Osteocyte (in vitro differentiated cells): ENCODE results near the gene CCL19. TPM values are rescaled to one million over a fixed set of nuclear protein-coding genes. Genes with fewer than 3 reads are reported as not detected.

ENCODE experiments used
- DNase-seq: peaks from one replicate; pipeline ENCODE4 v3.0.0; 2021; ENCODE audit warnings: mixed read lengths; ENCODE audit not compliant: unreplicated experiment; ENCODE audit errors: extremely low spot score
- H3K27ac Mint-ChIP-seq: one replicate; pipeline ENCODE4 v1.8.0; 2021; ENCODE audit warnings: mild to moderate bottlenecking, mixed read lengths; ENCODE audit not compliant: unreplicated experiment
- H3K27me3 Mint-ChIP-seq: one replicate; pipeline ENCODE4 v1.8.0; 2021; ENCODE audit warnings: mixed read lengths; ENCODE audit not compliant: unreplicated experiment
- H3K36me3 Mint-ChIP-seq: one replicate; pipeline ENCODE4 v1.8.0; 2021; ENCODE audit warnings: mixed read lengths; ENCODE audit not compliant: unreplicated experiment
- H3K4me1 Mint-ChIP-seq: one replicate; pipeline ENCODE4 v1.8.0; 2021; ENCODE audit warnings: mixed read lengths; ENCODE audit not compliant: unreplicated experiment
- H3K4me3 Mint-ChIP-seq: one replicate; pipeline ENCODE4 v1.8.0; 2021; ENCODE audit warnings: mild to moderate bottlenecking, moderate library complexity, mixed read lengths; ENCODE audit not compliant: unreplicated experiment
- H3K9me3 Mint-ChIP-seq: one replicate; pipeline ENCODE4 v1.8.0; 2021; ENCODE audit warnings: mixed read lengths; ENCODE audit not compliant: unreplicated experiment
- total RNA-seq: library from RNA; stranded (reverse); gene quantifications from 2 replicates; pipeline ENCODE4 v1.2.1, GENCODE V29; 2021
- TF ChIP-seq, protein P1 (sequence below): fragments of 200-600 bp; sonication (generic); IDR thresholded peaks from 2 replicates; pipeline ENCODE4 v1.5.0; 2021; ENCODE audit warnings: antibody characterized with exemption, mild to moderate bottlenecking, moderate library complexity

Gene CCL19
- total RNA-seq, 1 donor from 2014 or later, result not detected

DNA sequence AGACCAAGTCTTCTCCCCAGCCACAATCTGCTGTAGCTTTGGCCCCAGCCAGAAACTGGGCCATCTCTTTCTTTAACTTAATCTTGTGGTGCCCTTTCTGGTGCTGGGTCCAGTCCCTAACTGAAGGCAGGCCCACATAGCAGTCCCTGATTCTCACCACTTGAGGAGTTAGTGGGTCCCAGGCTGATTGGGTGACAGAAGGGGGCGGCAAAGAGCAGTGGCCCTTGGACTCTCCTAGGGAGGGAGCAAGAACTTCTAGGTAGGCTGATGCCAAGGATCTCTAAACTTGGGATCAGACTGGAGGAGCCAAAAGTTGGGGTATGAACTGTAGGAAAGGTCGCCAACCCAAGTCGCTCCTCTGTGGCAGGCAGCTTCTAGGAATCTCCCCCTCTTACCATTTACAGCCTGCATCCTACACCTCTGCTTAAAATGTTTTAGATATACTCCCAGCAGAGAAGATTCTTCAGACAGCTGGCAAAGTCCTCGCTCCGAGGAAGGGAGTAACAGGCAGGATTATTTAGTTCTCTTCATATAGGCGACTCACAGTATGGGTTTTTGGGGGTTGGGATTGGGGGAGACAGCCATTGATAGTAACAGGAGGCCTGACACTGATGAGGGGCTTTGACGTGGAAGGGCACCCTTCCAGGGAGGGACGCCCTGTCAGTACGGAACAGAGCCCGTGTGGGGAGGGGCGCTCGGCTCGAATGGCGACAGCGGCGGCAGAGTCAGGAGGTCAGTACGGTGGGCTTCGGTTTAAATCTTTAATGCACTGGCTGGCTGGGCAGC is 26.6 kb downstream of the CCL19 start:
- DNase-seq, result peak; percentile 88
- peaks cover 4% of the 10 kb centered on the region for H3K36me3 Mint-ChIP-seq
- H3K27me3 Mint-ChIP-seq, result no peaks in the 10 kb centered on the region
- peak overlapping the region; percentile 88 for H3K4me3 Mint-ChIP-seq
- no peaks in the 10 kb centered on the region for H3K9me3 Mint-ChIP-seq
- TF ChIP-seq, protein P1, sequence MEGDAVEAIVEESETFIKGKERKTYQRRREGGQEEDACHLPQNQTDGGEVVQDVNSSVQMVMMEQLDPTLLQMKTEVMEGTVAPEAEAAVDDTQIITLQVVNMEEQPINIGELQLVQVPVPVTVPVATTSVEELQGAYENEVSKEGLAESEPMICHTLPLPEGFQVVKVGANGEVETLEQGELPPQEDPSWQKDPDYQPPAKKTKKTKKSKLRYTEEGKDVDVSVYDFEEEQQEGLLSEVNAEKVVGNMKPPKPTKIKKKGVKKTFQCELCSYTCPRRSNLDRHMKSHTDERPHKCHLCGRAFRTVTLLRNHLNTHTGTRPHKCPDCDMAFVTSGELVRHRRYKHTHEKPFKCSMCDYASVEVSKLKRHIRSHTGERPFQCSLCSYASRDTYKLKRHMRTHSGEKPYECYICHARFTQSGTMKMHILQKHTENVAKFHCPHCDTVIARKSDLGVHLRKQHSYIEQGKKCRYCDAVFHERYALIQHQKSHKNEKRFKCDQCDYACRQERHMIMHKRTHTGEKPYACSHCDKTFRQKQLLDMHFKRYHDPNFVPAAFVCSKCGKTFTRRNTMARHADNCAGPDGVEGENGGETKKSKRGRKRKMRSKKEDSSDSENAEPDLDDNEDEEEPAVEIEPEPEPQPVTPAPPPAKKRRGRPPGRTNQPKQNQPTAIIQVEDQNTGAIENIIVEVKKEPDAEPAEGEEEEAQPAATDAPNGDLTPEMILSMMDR, result peak; percentile 79
- H3K27ac Mint-ChIP-seq, result peak overlapping the region; percentile 97
- H3K4me1 Mint-ChIP-seq, result peaks cover 11% of the 10 kb centered on the region

DNA sequence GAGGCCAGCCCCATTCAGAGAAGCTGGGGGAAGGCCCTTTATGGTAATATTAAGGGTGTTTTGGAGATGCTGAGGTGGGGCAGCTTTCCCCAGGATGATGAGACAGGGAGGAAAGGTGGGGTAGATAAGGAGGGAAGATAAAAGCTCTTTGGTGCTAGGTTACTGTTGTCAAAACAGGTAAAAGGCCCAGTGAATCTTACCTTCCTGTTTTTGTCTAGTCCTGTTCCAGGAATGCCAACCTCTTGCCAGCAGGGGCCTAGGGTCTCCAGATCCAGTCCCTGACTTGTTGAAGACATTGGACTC is 27.8 kb downstream of the CCL19 start:
- TF ChIP-seq, protein P1, result no peak
- Mint-ChIP-seq H3K36me3 (peaks cover 2% of the 10 kb centered on the region), H3K9me3 (no peaks in the 10 kb centered on the region), H3K27ac (no peak overlapping the region), H3K4me1 (peaks cover 11% of the 10 kb centered on the region), H3K4me3 (no peak overlapping the region), H3K27me3 (no peaks in the 10 kb centered on the region)
- DNase-seq, result no peak

GRCh38 chr9:34662526-34663302 is 28.4 kb downstream of the CCL19 start, which contains the start of gene CCL27:
TSS of gene CCL27 (minus strand) at chr9:34662657. CDS start at chr9:34662633, 24 bp downstream.
- DNase-seq, result no peak
- peaks cover 2% of the 10 kb centered on the region for H3K36me3 Mint-ChIP-seq
- peaks cover 11% of the 10 kb centered on the region for H3K4me1 Mint-ChIP-seq
- H3K27me3 Mint-ChIP-seq, result no peaks in the 10 kb centered on the region
- no peak within 1 kb of the TSS for H3K4me3 Mint-ChIP-seq
- H3K9me3 Mint-ChIP-seq, result no peaks in the 10 kb centered on the region
- TF ChIP-seq, protein P1, result no peak
- H3K27ac Mint-ChIP-seq, result no peak within 1 kb of the TSS

DNA sequence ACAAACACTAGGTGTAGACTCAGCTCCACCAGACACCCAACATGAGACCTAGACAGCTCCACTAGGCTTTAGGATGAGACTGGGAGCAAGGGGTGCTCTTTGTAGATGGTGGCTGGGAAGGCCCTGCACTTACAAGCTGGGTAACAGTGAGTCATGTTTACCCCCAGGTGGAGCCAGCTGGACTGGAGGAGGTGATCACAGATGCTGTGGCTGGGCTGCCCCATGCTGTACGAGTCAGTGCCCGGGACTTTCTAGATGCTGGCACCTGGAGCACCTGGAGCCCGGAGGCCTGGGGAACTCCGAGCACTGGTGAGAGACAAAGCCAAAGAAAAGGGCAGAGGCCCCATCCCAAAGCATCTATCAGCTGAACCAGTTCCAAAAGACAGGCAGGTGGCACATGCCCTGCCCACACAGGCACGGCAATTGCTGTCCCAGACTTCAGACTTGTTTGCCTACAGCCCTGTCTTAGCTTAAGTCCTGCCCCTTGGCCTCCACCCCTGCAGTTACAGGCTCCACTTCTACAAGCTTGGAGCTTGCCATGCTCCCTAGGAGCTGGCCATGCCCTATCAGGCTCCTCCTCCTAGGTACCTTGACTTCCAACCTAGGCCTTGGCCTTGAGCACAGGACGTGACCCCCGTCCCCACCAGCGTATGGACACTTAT is 31.4 kb downstream of the CCL19 start:
- Mint-ChIP-seq H3K4me1 (peaks cover 13% of the 10 kb centered on the region), H3K27ac (no peak overlapping the region), H3K27me3 (no peaks in the 10 kb centered on the region), H3K9me3 (no peaks in the 10 kb centered on the region), H3K36me3 (no peaks in the 10 kb centered on the region), H3K4me3 (no peak overlapping the region)
- DNase-seq, result no peak
- TF ChIP-seq, protein P1, result no peak

- no peaks in the 10 kb centered on the region for H3K36me3 Mint-ChIP-seq
- H3K9me3 Mint-ChIP-seq, result no peaks in the 10 kb centered on the region
- H3K4me3 Mint-ChIP-seq, result no peak overlapping the region
- H3K27ac Mint-ChIP-seq, result no peak overlapping the region
- TF ChIP-seq, protein P1, result no peak
- no peak for DNase-seq
- peaks cover 17% of the 10 kb centered on the region for H3K4me1 Mint-ChIP-seq
- H3K27me3 Mint-ChIP-seq, result no peaks in the 10 kb centered on the region
Observed at GRCh38 chr9:34658461-34658860, 32.6 kb downstream of the CCL19 start.
